HG02840 (cell line): ENCODE results near the gene THADA.

Experiments
- ATAC-seq: cut with Tn5 transposase; IDR thresholded peaks from one replicate; pipeline ENCODE4 v1.9.1; 2021; ENCODE audit warnings: mild to moderate bottlenecking, moderate library complexity, moderate number of reproducible peaks; ENCODE audit not compliant: unreplicated experiment, low FRiP score

The THADA gene

GRCh38 chr2:43511199-43511598 is 84.6 kb downstream of the THADA start:
- no peak for ATAC-seq

- no peak for ATAC-seq
Observed at GRCh38 chr2:43509886-43510285, 86.0 kb downstream of the THADA start.

- no peak for ATAC-seq
Observed at GRCh38 chr2:43508209-43508608, 87.6 kb downstream of the THADA start.

- ATAC-seq = no peak
Observed at GRCh38 chr2:43507137-43507536, 88.7 kb downstream of the THADA start.

DNA sequence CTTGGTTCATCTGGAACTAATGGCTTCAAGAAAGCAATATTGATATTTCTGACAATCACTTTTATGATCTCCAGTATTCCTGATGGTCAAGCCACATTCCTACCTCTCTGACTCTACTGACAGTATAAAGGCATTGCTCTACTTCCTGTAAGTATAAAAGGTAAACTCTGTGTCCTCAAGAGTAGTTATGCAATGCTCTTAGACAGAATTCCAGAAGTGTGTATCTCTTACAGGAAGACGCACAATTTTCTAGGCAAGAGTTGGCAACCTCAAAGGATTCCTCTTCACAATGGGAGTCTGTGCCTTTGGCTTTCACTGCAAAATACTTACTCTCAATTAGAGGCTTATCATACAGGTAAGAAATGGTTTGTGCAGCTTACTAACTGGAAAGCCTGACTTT is 100.1 kb downstream of the THADA start:
- no peak for ATAC-seq

DNA sequence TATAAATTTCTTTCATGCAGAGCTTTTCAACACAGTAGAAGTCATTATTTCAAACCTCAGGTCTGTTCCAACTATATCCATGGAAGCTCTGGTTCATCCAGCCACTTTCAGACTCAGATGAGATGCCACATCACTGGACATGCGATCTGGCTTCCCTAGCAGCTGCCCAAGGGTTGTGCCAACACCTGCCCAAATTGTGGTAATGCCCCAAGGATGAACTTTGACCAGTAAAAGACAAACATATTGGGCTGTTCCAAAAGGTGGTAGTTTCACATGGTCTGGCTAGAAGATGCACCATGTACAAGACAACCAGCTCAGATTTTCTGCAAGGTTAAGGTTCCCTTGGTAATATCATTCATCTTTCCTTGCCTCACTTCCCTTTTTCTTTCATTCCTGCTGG is 101.9 kb downstream of the THADA start:
- ATAC-seq = no peak

- ATAC-seq = no peak
Observed at GRCh38 chr2:43491065-43491639, 104.7 kb downstream of the THADA start.

DNA sequence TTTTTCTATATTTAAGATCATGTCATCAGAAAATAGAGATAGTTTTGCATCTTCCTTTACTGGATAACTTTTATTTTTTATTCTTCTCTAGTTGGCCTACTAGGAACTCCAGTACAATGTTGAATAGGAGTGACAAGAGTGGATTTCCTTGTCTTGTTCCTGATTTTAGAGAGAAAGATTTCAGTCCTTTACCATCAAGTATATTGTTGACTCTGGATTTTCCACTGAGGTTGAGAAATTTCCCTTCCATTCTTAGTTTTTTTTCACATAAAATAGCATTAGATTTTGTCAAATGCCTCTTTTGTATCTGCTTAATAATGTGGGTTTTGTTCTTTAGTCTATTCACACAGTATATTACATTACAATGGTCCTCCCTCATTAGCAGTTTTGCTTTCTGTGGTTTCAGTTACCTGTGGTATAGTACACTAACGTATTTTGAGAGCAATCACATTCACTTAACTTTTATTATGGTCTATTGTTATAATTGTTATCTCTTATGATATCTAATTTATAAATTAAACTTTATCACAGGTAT is 105.5 kb downstream of the THADA start:
- no peak for ATAC-seq

GRCh38 chr2:43488737-43489136 is 107.1 kb downstream of the THADA start:
- ATAC-seq = no peak

GRCh38 chr2:43486603-43487002 is 109.2 kb downstream of the THADA start:
- ATAC-seq = no peak

- no peak for ATAC-seq
Observed at GRCh38 chr2:43484323-43484930, 111.4 kb downstream of the THADA start.

- no peak for ATAC-seq
Observed at GRCh38 chr2:43482961-43483360, 112.9 kb downstream of the THADA start.

DNA sequence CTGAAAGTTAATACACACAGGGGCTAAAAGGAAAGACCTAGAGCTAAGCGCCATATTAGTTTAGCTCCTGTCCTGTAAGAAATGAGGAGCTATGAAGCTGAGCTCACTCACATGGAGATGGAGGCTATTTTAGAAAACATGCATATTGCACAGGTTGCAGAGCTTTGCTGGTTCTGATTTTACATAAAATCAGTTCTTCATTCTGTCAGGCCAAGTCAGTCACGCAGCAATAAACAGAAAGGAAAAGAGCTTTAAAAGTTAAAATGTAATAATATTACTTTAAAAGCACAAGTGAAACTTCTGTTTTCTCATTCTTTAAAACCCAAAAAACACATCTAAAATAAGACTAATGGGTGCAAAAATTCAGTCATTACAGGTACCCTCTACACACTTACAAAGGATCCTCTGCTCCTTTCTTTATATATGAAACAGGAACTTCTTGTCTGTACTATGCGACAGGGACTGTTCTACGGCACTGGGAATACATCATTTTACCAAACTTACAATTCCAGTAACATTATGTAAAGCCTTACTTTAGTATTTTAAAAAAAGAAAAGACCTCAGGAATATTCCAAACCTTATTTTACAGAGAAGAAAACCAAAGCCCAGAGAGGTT is 113.8 kb downstream of the THADA start:
- no peak for ATAC-seq

DNA sequence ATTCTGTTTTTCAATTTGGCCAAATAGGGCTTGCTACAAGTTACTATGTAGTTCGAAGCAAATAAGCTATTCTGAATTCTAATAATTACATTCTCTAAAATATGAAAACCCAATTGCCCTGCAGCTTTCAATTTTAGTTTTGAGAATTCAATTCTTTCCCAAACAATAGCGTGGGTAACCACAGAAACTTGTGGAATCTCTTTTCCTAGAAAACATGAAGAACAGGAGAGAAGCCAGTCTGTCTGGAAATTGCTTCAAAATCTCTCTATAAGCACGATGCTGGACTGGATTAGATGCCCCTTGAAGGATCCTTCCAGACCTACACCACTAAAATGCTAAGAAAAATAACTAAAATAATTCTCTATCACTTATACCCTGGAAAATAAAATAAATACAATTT is 115.0 kb downstream of the THADA start:
- no peak for ATAC-seq

DNA sequence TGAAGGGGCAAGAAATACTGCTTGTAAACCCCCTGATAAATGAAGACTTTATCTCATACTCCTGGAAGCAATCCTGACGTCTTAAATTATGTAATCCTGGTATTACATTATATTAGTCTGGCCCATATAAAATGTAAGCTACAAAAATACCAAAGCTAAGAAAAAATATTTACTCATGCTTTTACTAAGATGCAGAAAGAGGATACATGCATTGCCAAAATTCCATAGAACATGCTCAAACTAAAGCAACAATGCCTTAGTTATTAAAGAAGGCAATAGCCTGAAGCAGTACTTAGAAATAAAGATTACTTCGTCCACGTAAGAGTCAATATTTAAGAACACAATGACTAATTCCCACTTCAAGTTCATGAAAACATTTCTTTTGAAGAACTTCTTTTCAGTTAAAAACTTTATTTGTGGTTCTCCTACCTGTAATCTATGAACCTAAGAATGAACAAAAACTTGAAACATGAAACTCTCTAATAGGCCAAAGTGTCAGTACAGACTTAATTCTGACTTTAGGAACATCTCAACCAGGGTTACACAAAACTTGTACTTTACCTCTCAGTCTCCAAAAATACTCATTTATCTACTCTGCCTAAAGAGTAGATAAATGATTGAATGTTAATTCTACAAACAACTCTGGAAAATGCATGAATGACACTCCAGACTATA is 117.3 kb downstream of the THADA start:
- no peak for ATAC-seq

- no peak for ATAC-seq
Observed at GRCh38 chr2:43475922-43476321, 119.9 kb downstream of the THADA start.

DNA sequence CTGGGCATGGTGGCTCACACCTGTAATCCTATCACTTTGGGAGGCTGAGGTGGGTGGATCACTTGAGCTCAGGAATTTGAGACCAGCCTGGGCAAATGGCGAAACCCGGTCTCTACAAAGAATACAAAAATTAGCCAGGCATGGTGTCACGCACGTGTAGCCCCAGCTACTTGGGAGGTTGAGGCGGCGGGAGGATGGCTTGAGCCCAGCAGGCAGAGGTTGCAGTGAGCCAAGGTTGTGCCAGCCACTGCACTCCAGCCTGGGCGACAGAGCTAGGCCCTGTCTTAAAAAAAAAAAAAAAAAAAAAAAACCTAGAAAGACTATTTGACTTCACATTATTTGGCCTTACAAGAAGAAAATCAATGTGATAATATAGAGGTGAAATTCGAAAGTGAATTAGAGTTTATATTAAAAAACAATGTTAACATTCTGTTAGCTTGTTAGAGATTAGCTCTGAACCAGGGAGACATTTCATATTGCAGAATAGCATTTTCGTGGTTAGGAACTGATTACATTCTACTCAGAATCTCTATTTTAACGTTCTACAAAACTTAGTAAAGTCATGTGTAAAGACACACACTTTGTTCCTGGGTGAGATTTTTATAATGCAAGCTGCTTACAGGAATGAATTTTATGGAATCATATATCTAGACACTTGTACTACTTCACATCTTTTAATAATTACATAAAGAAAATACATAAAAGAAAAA is 120.5 kb downstream of the THADA start:
- ATAC-seq = no peak

DNA sequence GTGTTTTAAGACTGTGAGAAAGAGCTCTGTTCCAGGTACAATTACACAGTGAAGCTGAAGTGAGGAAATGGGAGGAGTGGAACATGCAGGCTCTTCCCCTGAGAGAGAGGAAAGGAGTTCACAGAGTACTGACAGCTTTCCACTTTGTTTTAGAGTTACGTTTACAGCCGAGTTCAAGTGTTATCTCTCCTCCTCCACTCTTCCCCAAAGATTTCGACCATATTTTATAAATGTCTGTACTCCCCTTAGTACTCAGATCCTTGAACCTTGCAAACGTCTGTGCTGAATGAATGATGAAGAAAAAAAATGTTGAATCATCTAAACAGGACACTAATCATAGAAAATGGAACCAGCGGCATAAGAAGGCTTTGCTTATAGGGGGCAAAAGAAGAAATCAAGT is 121.6 kb downstream of the THADA start:
- no peak for ATAC-seq

DNA sequence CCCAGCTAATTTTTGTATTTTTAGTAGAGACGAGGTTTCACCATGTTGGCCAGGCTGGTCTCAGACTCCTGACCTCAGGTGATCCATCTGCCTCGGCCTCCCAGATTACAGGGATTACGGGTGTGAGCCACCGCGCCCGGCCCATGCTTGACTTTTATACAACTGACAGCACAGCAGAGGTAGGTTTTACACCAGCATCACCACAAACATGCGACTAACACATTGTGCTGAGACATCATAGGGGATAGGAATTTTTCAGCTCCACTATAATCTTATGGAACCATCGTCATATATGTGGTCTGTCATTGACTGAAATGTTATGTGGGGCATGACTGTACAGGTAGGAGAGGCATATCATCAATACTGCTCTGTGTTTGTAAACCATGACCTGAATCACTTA is 122.1 kb downstream of the THADA start:
- no peak for ATAC-seq

DNA sequence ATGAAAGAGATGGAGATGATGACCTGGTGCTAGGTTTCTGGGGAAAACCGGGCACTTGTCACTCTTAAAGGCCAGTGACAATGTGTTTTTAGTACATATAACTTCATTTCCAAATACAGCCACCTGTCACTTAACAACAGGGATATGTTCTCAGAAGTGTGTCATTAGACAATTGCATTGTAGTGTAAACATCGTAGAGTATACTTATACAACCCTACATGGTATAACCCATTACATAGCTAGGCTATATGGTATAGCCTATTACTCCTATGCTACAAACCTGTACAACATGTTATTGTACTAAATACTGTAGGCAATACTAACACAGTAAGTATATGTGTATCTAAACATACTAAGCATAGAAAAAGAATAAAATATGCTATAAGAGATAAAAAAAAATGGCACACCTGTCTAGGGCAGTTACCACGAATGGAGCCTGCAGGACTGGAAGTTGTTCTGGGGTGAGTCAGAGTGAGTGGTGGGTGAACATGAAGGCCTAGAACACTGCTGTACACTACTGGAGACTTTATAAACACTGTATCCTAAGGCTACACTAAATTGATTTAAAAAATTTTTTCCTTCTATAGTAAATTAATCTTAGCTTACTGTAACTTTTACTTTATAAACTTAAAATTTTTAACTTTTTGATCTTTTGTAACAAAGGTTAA is 123.2 kb downstream of the THADA start:
- no peak for ATAC-seq
